ENCODE data around the gene NAA15.
A peak's percentile ranks its signal among the peaks of the same experiment; 100 is the strongest.
"Not testable (repeated sequence)": the region's sequence is repeated elsewhere in the genome, so short reads cannot be mapped to it uniquely, and the experiment has no call there.

The NAA15 gene

DNA sequence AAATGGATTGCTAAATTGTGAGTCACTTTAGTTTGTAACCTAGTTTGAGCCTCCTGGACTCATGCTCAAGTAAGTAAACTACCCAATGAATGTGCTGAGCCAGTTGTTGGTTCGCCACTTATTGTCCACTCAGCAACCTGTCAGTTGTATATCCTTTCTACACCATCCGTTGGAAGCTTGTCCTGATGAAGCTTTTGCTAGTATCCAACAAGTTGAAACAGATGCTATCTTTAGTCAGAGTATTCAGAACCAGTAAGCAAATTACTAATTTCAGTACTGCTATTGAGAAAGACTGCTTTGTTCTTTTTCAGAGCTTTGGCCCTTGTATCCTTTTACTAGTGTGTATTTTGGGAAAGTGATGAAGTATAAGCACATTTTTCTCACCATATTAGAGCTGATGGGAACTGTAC lies 4.3 kb upstream of the NAA15 start:
- no peak for DNase-seq (ENCODE audit: low read depth in 2 of 2)

DNA sequence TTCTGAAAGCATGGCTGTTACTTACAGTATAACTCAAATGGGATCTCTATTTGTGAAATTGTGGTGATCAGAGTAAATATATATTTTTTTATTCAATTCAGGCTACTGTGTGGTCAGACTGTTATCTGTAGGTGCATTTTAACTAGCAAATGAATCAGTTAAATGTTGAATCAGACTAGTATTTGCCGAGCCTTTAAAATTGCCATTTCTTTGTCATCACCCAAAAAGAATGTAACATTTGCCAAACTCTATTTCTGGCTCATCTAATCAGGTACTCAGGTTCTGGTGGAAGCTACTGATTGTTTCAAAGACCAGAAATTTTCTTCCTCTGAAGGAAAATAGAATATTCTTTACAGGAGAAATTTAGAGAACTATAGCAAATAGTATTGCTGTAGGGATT lies 1.8 kb upstream of the NAA15 start:
- no peak for DNase-seq (ENCODE audit: low read depth in 2 of 2)

DNA sequence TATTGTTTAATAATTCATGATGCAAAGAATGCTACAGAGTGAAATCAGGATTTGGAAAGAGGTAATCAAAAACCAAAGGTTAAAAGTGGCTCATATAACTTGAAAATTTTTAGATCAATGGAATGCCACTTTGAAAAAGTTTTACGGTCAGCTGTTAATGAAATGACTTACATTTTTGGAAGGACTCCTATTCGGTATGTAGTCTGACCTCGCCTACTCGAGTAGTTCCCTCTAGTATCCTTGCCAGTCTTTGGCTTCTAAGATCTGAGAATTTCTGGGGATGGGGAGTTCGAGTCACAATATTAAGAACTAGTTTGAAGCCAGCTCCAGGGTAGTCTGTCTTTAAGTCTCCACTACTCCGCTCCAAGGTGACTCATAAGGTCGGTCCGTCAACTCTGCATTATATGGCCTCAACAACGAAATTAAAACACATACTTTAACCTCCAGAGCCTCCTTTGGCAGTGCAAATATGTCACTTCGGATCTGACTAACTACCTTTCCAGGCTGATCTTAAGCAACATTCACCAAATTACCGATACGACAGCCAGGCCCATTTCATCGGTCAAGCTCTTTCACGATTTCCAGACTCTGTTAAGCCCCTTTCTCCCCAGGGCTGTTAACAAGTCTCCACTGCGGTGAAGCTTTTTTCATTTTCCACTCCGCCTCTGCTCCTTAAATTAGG lies 733 bp upstream of the NAA15 start:
- DNase-seq (ENCODE audit: low read depth in 2 of 2): no peak

DNA sequence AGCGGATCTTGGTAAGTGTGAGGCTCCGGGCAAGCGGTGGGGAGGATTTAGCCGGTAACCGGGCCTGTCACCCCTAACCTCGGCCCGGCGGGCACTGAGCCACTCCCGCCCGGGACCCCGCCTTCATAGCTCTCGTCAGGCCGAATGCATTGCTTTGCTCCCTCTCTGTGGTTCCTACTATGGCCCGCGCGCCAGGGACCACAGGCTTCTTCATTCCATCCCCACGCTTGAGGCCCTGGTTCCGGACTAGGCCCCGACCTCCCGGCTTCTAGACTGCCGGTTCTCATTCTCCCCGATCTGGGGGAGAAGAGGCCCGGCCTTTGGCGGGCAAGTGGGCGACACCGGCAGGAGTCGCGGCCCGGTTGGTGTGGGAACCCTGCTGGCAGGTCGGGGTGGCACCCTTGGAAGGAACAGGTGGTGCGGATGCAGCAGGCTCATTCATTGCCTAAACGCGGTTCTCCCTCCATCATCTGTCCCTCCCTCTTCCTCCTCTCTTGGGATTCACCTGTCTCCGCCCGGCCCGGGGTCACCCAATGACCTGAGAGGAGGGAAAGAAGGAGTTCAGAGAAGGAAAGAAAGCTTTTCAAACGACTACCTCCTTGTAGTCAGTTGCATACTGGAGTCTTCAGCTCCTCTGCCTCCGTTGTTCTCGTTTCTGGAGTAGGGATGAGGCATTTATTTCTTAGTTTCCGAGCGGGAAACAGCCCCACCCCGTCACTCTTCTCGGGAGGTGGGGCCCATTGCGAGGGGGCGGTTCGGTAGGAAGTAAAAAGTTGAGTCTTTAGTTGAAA lies 711 bp downstream of the NAA15 start, which contains the start of gene NDUFC1:
Gene NDUFC1, minus strand, starts transcription at position 657 of the 791 bp plus-strand sequence. CDS start 6,679 bp downstream, outside the sequence.
- DNase-seq (ENCODE audit: low read depth in 2 of 2): peak; percentile 50 to 61

DNA sequence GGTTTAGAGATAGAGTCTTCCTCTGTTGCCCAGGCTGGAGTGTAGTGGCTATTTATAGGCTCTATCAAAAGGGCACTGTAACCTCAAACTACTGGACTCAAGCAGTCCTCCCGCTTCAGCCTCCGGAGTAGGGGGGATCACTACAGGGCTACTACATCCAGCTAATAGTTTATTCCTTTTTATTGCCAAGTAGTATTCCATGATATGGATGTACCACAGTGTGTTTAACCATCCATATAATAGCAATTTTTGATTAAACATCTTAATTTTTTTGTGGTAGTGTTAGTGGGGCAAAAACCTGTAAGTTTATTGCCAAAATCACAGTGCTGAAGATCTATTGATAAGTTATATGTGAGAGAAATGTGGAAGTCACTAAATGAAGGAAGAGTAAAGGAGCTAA lies 3.6 kb downstream of the NAA15 start:
- no peak for DNase-seq (ENCODE audit: low read depth in 2 of 2)

DNA sequence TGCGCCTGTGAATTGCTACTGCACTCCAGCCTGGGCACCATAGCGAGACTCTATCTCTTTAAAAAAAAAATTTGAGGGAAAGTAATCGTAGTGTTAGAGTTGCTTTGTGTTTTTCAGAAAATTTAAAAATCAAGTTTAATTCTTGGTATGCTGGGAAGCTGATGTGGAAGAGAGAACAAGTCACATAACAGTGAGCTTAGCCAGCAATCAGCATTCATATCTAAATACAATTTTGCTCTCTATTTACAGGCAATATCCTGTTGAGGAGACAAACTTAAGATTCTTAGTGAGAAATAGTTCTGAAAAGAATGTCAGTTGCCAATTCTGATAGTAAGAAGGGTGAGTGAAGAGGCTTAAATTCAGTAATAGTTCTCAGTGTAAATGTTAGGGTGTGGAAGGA lies 10.6 kb downstream of the NAA15 start:
- no peak for DNase-seq (ENCODE audit: low read depth in 2 of 2)

DNA sequence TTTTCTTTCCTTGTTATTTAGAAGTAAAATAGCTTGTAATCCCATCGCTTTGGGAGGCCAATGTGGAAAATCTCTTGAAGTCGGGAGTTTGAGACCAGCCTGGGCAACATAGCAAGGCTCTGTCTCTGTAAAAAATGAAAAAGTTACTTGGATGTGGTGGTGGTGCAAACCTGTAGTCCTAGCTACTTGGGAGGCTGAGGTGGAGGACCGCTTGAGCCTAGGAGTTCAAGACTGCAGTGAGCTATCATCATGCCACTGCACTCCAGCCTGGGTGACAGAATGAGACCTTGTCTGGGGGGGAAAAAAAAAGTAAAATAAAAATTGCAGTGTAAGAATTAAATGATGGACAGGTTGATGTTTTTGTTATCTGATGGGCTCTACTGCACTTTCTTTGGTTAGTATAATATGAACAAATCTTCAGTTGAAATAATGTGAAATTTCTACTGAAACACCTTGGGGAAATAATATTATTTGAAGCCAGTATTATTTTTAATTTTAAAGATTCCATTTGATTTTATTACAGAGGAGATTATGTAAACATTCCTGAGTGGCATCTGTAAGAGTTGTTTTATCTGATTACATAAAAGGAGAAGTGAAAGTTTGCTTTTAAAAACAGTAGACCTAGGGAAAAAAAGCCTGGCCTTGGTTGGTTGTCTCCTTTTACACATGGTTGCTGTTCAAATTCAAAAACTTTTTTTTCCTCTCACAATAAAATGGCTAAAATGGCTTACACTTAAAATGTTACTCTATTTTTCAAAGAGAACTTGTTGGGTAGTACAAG lies 11.4 kb downstream of the NAA15 start:
- no peak for DNase-seq (ENCODE audit: low read depth in 2 of 2)

DNA sequence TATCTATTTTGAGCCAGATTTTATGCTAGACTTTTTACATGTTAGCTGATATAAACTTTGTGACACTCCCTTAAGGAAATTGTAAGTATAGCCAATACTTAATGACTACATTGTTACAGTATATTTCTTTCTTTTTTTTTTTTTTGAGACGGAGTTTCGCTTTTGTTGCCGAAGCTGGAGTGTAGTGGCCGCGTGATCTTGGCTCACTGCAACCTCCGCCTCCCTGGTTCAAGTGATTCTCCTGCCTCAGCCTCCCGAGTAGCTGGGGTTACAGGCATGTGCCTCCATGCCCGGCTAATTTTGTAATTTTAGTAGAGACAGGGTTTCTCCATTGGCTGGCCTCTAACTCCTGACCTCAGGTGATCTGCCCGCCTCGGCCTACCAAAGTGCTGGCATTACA lies 12.1 kb downstream of the NAA15 start:
- not testable (repeated sequence) for DNase-seq (ENCODE audit: low read depth in 2 of 2)

DNA sequence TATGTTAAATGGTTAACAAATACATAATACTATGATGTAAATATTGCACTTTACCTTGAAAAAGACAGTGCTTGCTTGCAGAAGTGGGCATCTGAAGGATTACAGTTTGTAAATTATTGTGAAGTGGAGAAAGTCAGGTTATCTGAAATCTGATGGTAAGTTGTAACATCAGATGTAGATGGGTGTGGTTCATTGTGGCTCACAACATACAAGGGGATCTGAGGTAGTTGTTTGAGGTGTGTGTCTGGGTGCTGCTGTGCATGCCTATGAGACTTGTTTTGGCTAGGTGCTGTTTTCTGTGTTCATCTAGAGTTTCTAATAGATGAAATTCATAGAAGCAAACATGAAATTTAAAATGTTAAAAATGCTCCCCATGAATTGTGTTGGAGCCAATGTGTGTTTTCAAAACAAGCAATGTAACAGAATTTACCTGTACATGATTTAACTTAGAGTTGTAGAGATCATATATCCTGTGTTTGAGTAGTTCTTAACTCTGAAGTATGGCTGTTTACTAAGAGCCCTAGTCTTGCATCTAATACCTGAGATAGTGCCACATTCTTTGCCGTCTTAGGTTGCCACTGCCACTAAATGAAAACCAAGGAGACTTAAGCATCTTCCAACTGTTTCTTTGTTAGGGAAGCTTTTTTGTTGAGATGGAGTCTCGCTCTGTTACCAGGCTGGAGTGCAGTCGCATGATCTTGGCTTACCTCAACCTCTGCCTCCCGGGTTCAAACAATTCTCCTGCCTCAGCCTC lies 12.9 kb downstream of the NAA15 start:
- no peak for DNase-seq (ENCODE audit: low read depth in 2 of 2)

DNA sequence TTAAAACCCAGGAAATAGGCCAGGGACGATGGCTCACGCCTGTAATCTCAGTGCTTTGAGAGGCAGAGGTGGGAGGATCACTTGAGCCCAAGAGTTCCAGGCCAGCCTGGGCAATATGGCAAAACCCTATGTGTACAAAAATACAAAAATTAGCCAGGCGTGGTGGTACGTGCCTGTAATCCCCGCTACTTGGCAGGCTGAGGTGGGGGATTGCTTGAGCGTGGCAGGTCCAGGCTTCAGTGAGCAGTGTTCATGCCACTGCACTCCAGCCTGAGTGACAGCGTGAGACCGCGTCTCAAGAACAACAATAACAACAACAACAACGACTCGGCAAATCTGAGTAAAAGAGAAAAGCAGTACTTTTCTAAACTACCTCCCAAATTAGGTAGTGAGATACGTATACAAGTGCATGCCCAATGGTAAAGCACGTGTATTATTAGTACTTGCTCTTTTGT lies 13.9 kb downstream of the NAA15 start:
- no peak for DNase-seq (ENCODE audit: low read depth in 2 of 2)

DNA sequence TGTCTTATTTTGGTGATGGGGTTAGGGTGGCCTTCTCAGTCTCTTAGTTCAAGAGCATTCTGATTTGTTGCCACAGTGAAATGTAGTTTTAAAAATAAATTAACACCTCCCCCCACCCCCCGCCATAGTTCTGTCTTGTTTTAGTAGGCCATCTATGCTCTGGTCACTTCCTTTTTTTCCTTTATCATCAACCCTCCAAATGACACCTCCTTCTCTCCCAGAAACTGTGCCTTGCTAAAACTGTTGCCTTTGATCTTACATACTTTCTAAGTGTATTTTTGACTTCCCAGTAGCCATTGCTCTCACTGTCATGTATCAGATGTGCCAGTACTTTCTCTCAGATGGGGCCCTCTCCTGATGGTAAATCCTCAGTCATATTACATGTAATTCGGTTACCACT lies 15.4 kb downstream of the NAA15 start:
- no peak for DNase-seq (ENCODE audit: low read depth in 2 of 2)

DNA sequence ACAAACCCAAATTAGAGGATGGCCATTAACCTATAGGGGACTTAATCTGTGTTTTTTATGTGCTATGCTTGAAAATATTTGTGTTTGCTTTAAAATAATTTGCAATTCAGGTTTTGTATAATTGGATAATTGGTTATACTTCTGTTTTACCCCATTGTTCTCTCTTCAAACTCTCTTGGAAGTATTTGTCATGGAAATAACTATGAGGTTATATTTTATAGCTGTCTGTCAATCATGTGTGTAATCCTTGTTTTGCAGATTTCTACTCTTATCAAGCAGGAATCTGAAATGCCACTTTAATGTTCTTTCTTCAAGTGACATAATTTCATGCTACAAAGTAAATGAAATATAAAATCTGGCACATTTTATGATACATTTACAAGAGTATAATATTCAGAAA lies 16.3 kb downstream of the NAA15 start:
- no peak for DNase-seq (ENCODE audit: low read depth in 2 of 2)

DNA sequence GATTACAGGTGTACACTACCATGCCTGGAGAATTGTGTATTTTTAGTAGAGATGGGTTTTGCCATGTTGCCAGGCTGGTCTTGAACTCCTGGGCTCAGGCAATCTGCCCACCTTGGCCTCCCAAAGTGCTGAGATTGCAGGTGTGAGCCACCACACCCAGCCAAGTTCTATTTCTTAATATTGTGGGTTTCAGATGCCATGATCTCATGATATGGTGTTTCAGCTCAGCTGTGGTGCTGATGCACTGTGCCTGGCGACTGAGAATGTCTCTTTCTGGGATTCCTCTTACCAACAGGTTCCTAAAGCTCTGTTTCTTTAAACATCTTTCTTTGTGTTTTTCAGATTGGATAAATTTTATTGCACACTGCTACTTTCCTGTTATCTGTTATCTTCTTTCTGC lies 18.3 kb downstream of the NAA15 start:
- DNase-seq (ENCODE audit: low read depth in 2 of 2): no peak

DNA sequence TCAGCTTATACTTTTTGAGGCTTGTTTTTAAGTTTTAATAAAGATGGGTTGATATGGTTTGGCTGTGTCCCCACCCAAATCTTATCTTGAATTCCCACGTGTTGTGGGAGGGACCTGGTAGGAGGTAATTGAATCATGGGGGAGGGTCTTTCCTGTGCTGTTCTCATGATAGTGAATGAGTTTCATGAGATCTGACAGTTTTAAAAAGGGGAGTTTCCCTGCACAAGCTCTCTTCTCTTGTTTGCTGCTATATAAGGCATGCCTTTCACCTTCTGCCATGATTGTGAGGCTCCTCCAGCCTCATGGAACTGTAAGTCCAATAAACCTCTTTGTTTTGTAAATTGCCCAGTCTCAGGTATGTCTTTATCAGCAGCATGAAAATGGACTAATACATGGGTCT lies 20.8 kb downstream of the NAA15 start:
- DNase-seq (ENCODE audit: low read depth in 2 of 2): not testable (repeated sequence)

DNA sequence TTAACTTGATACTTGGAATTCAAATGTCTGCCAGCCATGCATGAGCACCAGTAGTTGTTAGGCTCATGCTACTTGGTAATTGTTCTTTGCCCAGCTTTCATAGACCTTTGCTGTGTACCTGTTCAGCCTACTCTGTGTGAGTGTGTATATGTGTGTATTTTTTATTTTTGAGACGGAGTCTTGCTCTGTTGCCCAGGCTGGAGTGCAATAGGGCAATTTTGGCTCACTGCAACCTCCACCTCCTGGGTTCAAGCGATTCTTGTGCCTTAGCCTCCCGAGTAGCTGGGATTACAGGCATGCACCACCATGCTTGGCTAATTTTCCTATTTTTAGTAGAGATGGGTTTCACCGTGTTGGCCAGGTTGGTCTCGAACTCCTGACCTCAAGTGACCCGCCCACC lies 21.2 kb downstream of the NAA15 start:
- DNase-seq (ENCODE audit: low read depth in 2 of 2): not testable (repeated sequence)

DNA sequence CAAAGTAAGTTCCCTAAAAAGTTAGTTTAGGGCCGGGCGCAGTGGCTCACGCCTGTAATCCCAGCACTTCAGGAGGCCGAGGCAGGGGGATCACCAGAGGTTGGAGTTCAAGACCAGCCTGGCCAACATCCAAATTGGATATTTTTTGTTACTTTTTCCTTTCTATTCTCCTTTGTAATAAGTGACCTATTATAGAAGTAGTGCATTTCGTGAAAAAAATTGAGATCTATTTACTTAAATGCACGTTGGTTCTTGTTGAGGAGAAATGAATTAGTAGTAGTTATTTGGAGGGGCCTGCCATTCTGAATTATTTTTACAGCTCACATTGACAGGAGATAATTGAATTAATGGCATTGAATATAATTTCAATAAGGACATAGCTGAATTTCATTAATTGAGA lies 23.3 kb downstream of the NAA15 start:
- DNase-seq (ENCODE audit: low read depth in 2 of 2): no peak

DNA sequence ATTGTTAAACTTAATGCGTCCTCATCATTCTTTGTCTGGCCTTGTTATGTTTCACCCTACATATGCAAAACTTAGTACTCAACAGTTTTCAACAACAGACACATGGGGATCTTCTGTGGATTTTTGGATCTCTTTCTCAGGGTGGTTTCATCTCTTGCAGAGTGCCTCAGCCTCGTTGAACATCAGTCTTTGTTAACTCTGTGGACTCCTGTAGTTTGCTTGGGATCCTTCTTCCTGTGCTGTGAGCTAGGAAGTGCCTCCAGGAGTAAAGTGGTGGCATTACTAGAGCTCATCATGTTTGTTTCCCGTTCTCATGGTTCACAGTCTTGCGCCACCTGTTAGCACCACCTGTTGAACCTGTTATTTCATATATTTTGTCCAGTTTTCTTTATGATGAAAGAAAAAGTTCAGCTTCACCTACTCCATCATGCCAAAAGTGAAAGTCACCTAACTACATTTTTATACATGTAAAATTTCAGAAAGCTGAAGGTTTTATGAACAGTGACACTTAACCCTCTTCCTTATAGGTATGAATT lies 28.4 kb downstream of the NAA15 start:
- DNase-seq (ENCODE audit: low read depth in 2 of 2): no peak

DNA sequence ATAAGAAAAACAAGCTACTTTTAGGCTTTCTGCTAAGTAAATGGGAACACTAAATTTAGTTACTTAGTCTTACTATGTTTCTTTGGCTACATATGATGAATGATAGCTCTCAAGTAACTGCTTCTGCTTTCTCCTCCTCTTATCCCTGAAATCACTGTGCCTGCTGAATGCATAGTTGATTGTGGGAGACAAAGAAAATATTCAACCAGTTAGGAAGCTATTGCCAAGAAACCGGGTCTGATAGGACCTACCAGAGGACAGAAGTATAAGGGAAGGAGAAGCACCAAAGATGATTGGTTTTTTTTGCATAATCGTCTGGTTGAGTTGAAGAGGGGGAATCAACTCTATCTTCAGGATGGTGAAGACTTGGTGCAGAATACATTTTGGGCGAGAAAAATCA lies 29.0 kb downstream of the NAA15 start:
- no peak for DNase-seq (ENCODE audit: low read depth in 2 of 2)

DNA sequence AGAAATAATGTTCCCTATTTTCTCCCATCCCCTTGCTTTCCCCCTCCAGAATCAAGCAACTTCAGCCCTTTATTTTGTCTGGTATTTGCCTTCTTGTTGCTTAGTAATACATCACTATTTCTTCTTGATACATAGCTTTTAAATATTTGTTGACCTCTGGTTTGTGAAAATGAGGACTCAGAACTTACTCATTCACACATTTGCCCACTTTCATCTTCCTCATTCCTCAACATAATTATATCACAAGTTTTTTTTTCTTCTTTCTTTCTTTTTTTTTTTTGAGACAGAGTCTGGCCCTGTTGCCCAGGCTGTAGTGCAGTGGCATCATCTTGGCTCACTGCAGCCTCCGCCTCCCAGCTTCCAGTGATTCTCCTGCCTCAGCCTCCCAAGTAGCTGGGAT lies 29.9 kb downstream of the NAA15 start:
- no peak for DNase-seq (ENCODE audit: low read depth in 2 of 2)

DNA sequence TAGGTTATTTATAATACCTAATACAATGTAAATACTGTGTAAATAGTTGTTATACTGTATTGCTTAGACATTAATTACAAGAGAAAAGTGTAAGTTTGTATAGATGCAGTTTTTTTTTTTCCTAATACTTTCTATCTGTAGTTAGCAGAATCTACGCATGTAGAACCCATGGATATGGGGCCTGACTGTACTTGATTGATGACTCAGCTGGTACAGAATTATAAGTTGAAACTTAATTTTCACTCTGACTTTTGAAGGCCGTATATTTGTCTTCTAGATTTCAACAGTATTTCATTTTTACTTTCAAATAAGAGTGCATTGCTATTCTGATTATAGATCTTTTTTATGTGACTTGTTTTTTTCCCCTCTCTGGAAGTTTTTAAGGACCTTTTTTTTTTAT lies 31.7 kb downstream of the NAA15 start:
- no peak for DNase-seq (ENCODE audit: low read depth in 2 of 2)

DNA sequence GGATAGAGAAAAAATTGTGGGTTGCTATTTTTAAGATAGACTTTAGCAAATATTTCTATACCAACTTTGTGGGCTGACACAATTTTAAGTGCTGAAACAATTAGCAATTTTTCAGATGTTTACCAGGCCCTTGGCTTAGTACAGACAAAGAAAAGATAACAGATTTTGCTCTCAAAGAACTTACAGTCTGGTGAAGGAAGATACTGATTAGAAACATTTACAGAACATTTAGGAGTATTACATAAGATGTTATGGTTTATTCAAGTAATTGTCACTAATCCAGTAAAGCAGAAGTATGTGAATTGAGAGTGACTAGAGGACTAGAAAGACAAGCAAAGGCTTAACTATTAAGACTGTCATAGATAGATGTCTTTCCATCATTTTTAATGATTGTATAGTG lies 36.3 kb downstream of the NAA15 start:
- DNase-seq (ENCODE audit: low read depth in 2 of 2): no peak

DNA sequence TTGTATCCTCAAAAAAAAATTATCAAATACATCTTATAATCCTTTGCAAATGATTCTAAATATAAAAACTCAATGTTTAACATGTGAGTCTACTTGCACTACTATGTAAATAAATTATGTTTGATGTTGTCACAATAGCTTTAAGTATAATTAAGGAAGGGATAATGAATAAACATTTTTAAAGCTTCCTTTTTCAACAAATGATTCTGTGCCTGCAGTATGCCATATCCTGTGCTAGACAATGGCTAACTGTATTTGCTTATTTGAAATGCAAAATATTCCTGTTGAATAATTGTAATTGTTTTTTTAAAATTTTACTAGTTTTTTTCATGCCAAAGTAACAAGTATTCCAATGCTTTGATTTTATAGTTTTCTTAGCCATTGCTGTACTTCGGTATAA lies 60.0 kb downstream of the NAA15 start:
- no peak for DNase-seq (ENCODE audit: low read depth in 2 of 2)

All from stimulated activated CD4-positive, alpha-beta T cell treated with anti-CD3 and anti-CD28 coated beads, Interleukin-4, amount 100 ng/mL, for 48 hours (primary cell).